ENCODE results near the gene SCO2. TPM values are rescaled to one million over a fixed set of nuclear protein-coding genes. Genes with fewer than 3 reads are reported as not detected.
A peak's percentile ranks its signal among the peaks of the same experiment; 100 is the strongest.

The SCO2 gene
- total and polyA plus RNA-seq, 2 of the 4 experiments (the other 2 are of a cell fraction): 1.3 to 1.9 TPM

DNA sequence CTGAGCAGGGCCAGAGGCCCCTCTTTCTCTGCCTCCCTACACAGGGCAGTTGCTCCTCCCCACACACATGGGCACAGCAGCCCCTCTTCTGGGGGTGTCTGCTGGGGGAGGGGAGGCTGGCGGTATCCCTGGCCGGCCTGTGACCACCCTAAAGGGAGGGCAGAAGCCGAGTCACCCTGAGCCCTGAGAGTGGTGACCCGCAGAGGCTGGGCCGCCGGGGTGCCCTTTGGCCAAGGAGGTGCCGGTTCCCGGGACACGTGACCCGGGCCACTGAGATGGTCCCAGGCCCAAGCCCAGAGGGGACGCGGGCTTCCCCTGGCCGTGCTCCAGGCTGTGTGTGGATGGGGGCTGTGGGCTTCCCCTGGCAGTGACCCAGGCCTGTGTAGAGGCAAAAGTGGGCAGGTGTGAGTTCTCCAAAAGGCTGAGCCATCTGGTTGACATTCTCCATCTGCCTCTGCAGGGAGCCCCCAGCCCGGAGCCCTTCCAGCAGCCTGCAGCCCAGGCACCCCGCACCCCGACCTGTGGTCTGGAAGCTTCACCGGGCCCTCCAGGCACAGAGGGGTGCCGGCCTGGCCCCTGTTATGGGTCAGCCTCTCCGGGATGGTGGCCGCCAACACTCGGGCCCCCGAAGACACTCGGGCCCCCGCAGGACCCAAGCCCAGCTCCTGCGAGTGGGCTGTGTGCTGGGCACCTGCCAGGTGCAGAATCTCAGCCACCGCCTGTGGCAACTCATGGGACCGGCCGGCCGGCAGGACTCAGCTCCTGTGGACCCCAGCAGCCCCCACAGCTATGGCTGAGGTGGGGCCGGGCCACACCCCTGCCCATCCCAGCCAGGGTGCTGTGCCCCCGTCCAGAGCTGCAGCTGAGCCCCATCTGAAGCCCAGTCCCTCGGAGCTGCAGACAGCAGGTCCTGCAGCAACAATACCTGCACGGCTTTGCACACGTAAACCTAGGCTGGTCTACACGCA lies 43.0 kb downstream of the SCO2 start:
- Histone ChIP-seq H3K4me1 (ENCODE audit: control insufficient read depth, insufficient read depth, low read length) (no peaks in the 10 kb centered on the region), H3K4ac (ENCODE audit: low read depth, low read length) (peak overlapping the region; percentile 91), H3K56ac (ENCODE audit: extremely low read depth, insufficient read depth, low read length) (peak overlapping the region; percentile 17; the same call in 1 of the 2 replicates), H3K4me3 (ENCODE audit: insufficient read depth, low read depth, low read length) (peak overlapping the region; percentile 57), H3K27ac (ENCODE audit: insufficient read depth, low read length) (peak overlapping the region; percentile 17), H4K20me1 (ENCODE audit: insufficient read depth, low read length) (no peaks in the 10 kb centered on the region; the same call in 1 of the 2 replicates), H3K9ac (ENCODE audit: low read depth, low read length) (peak overlapping the region; percentile 64), H3K14ac (replicated peaks; ENCODE audit: low read depth, low read length) (peak overlapping the region; percentile 85), H3K9me1 (ENCODE audit: insufficient read depth, low read length) (no peaks in the 10 kb centered on the region; the same call in 1 of the 2 replicates), H2BK5ac (ENCODE audit: low read depth, low read length, poor library complexity, severe bottlenecking) (no peak overlapping the region), H3K18ac (ENCODE audit: low read depth, low read length) (peak overlapping the region; percentile 1; the same call in 1 of the 2 replicates), H2AK5ac (ENCODE audit: low read depth, low read length) (peak overlapping the region; percentile 87), H2BK15ac (ENCODE audit: low read depth, low read length) (no peak overlapping the region; the same call in 2 of the 3 replicates), H4K8ac (ENCODE audit: low read depth in 2 of 2, low read length in 2 of 2) (peak overlapping the region; percentile 79 to 97; a peak in 3 of 4 replicates), H2BK20ac (ENCODE audit: low read depth, low read length) (no peak overlapping the region), H3K27me3 (ENCODE audit: control insufficient read depth, insufficient read depth, low read length) (peaks cover 21% of the 10 kb centered on the region), H3K23ac (ENCODE audit: low read depth, low read length) (peak overlapping the region; percentile 78), H2BK120ac (ENCODE audit: low read depth, low read length) (peak overlapping the region; percentile 72), H4K5ac (ENCODE audit: low read depth, low read length) (no peak overlapping the region; the same call in 1 of the 2 replicates), H3K36me3 (ENCODE audit: control insufficient read depth, insufficient read depth, low read length) (peaks cover 4% of the 10 kb centered on the region; the same call in 1 of the 2 replicates), H4K91ac (ENCODE audit: insufficient read depth, low read depth, low read length) (peak overlapping the region; percentile 94), H3K79me1 (ENCODE audit: low read depth in 1 of 2, low read length in 2 of 2) (peaks cover 0 to 3% of the 10 kb centered on the region in 2 experiments; a peak in 1 of 4 replicates), H3K9me3 (ENCODE audit: control insufficient read depth, insufficient read depth, low read length) (no peaks in the 10 kb centered on the region), H2AFZ (replicated peaks; ENCODE audit: low read length, poor library complexity) (peak overlapping the region; percentile 86), H2AK9ac (replicated peaks; ENCODE audit: low read depth, low read length, poor library complexity) (peak overlapping the region; percentile 99), H3K4me2 (ENCODE audit: low read depth, low read length) (peak overlapping the region; percentile 53)
- 82% methylated on average over 17 of the region's 35 CpGs; no CpG with 5 or more reads in 1 of the 2 experiments for WGBS, 2 experiments (ENCODE audit: extremely low coverage in 2 of 2, insufficient read length in 1 of 2)
- in situ Hi-C loops (cut with MboI; ENCODE audit: low sequenced_read_pairs) (no loop called here), dilution Hi-C loops (cut with HindIII; ENCODE audit: low sequenced_read_pairs, unreplicated experiment) (no loop called here), intact Hi-C loops (cut with micrococcal nuclease) (no loop called here)
- no peak for DNase-seq
- ChIA-PET CTCF (interaction anchor here (0.5 kb wide), 1 partner anchor 116 kb away, joined by 4 read pairs; no protein-coding TSS in a partner anchor), POLR2A (ENCODE audit: unreplicated experiment) (no interaction called here)
- ATAC-seq (ENCODE audit: low read depth): peak; percentile 12
- TF ChIP-seq POLR2A (IDR thresholded peaks at IDR 0.05; ENCODE audit: low read depth, low read length): no peak
- TF ChIP-seq BHLHE40 (IDR thresholded peaks at IDR 0.05; ENCODE audit: low read depth, low read length): no peak
- TF ChIP-seq NFE2L2 (IDR thresholded peaks at IDR 0.05; ENCODE audit: low read depth, low read length): no peak
- TF ChIP-seq CHD1 (IDR thresholded peaks at IDR 0.05; ENCODE audit: low read depth, low read length): no peak
- no peak for TF ChIP-seq MXI1 (IDR thresholded peaks at IDR 0.05; ENCODE audit: borderline replicate concordance, low read depth, low read length)
- TF ChIP-seq, protein P1, sequence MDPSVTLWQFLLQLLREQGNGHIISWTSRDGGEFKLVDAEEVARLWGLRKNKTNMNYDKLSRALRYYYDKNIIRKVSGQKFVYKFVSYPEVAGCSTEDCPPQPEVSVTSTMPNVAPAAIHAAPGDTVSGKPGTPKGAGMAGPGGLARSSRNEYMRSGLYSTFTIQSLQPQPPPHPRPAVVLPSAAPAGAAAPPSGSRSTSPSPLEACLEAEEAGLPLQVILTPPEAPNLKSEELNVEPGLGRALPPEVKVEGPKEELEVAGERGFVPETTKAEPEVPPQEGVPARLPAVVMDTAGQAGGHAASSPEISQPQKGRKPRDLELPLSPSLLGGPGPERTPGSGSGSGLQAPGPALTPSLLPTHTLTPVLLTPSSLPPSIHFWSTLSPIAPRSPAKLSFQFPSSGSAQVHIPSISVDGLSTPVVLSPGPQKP (IDR thresholded peaks at IDR 0.05; ENCODE audit: borderline replicate concordance, low read depth, low read length): no peak
- TF ChIP-seq CEBPB (IDR thresholded peaks at IDR 0.05; ENCODE audit: low read depth, low read length): no peak
- TF ChIP-seq MAFK (IDR thresholded peaks at IDR 0.05; ENCODE audit: low read depth, low read length): no peak
- peak; percentile 32; the same call in 1 of the 2 replicates for TF ChIP-seq MAZ (IDR thresholded peaks at IDR 0.05; ENCODE audit: borderline replicate concordance, low read depth, low read length)
- TF ChIP-seq, protein P2, sequence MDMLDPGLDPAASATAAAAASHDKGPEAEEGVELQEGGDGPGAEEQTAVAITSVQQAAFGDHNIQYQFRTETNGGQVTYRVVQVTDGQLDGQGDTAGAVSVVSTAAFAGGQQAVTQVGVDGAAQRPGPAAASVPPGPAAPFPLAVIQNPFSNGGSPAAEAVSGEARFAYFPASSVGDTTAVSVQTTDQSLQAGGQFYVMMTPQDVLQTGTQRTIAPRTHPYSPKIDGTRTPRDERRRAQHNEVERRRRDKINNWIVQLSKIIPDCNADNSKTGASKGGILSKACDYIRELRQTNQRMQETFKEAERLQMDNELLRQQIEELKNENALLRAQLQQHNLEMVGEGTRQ (IDR thresholded peaks at IDR 0.05; ENCODE audit: low read depth, low read length): peak; percentile 64
- no peak for TF ChIP-seq FOS (IDR thresholded peaks at IDR 0.05; ENCODE audit: low read depth, low read length)
- no peak for TF ChIP-seq RFX5 (IDR thresholded peaks at IDR 0.05; ENCODE audit: low read depth, low read length)
- BruUV-seq (replicated peaks): no TSS peak
